Measurements from ENCODE around the gene ZNF467. TPM values are rescaled to one million over a fixed set of nuclear protein-coding genes. Genes with fewer than 3 reads are reported as not detected.

ZNF467 gene
- total and polyA plus RNA-seq, 2 donors (not counting 1 experiment from before 2014, with no cell fraction given): 0.39 to 1.1 TPM

GRCh38 chr7:149770728-149771636 lies 2.4 kb downstream of the ZNF467 start:
- Histone ChIP-seq H3K9me3 (ENCODE audit: control extremely low read depth in 1 of 3, control insufficient read depth in 2 of 3, insufficient read depth in 1 of 3, low read length in 2 of 3) (no peaks in the 10 kb centered on the region), H3K4me2 (replicated peaks; ENCODE audit: low read depth, low read length, poor library complexity, severe bottlenecking) (peak overlapping the region; percentile 99), H3K4me1 (ENCODE audit: control insufficient read depth in 2 of 2, insufficient read depth in 2 of 2, low read length in 2 of 2) (peaks cover 7 to 19% of the 10 kb centered on the region in 2 donors), H3K27ac (ENCODE audit: low read length in 2 of 2) (no peak overlapping the region), H3K4me3 (ENCODE audit: control extremely low read depth in 1 of 5, extremely low read depth in 1 of 5, insufficient read depth in 1 of 5, low read depth in 2 of 5, low read length in 4 of 5) (peak overlapping the region; percentile 21 to 65 (median 54)), H3K9ac (ENCODE audit: low read length) (peak overlapping the region; percentile 69), H3K36me3 (replicated peaks in 1 of 2; ENCODE audit: control extremely low read depth in 1 of 2, control insufficient read depth in 1 of 2, extremely low read depth in 1 of 2, insufficient read depth in 2 of 2, low read length in 1 of 2) (no peaks in the 10 kb centered on the region), H4K20me1 (ENCODE audit: control insufficient read depth, insufficient read depth, low read length, poor library complexity, severe bottlenecking) (no peaks in the 10 kb centered on the region), H3K79me2 (ENCODE audit: control insufficient read depth, insufficient read depth, low read length) (no peaks in the 10 kb centered on the region), H3K27me3 (replicated peaks in 1 of 4; ENCODE audit: control extremely low read depth in 1 of 4, control insufficient read depth in 3 of 4, insufficient read depth in 4 of 4, low read length in 3 of 4) (peaks cover 0 to 19% (median 1%) of the 10 kb centered on the region in 4 experiments), H2AFZ (ENCODE audit: insufficient read depth, low read depth, low read length, poor library complexity, severe bottlenecking) (peak overlapping the region; percentile 87)
- peak overlapping the region; percentile 10 for H3K27ac Mint-ChIP-seq
- ATAC-seq (ENCODE audit: low read depth) (no peak), DNase-seq (no peak)
- H3K27me3 Mint-ChIP-seq: peaks cover 13% of the 10 kb centered on the region
- H3K9me3 Mint-ChIP-seq (ENCODE audit: insufficient read depth): no peaks in the 10 kb centered on the region
- ChIA-PET CTCF (interaction anchor here (0.5 to 1.7 kb wide), 7 partner anchors 9 to 1247 kb away, joined by 3 to 6 read pairs (median 4); no protein-coding TSS in a partner anchor), POLR2A (interaction anchor here (0.5 to 2.1 kb wide), 2 partner anchors 67 to 644 kb away, joined by 3 to 5 read pairs; partner anchors contain the start of gene ZNF862)
- WGBS (ENCODE audit: insufficient coverage): 65% methylated on average over 13 of the region's 16 CpGs
- intact Hi-C loops (cut with micrococcal nuclease): loop anchor here (1.0 to 5.0 kb wide), 8 partner anchors 29 to 1861 kb away; partner anchors contain the start of genes ABCB8, ATP6V0E2, FASTK and PDIA4
- TF ChIP-seq EZH2 (IDR thresholded peaks at IDR 0.05; ENCODE audit: borderline replicate concordance, insufficient read depth, low read depth, low read length, poor library complexity, severe bottlenecking): no peak
- no peak for TF ChIP-seq CTCF (IDR thresholded peaks at IDR 0.05)
- peaks cover 9% of the 10 kb centered on the region for H3K4me1 Mint-ChIP-seq
- H3K4me3 Mint-ChIP-seq: peak overlapping the region; percentile 73

All from B cell (primary cell).